Thyroid gland (tissue), 4 donors: ENCODE data around the gene HHAT. TPM values are rescaled to one million over a fixed set of nuclear protein-coding genes. Genes with fewer than 3 reads are reported as not detected.
"Not testable (repeated sequence)": the region's sequence is repeated elsewhere in the genome, so short reads cannot be mapped to it uniquely, and the experiment has no call there.

Experiments used
- DNase-seq, 2 donors: peaks; one replicate each; pipeline ENCODE4 v3.0.0-alpha.2; 2019
- H3K27ac ChIP-seq, 3 donors: fragments of 200-600 bp; sonication (generic); 1 replicate in 2 of 3; 2 replicates in 1 of 3; pipeline ENCODE4 v1.5.1; 2016 to 2019; ENCODE audit warnings: mild to moderate bottlenecking in 1 of 3, moderate library complexity in 1 of 3
- H3K27me3 ChIP-seq: fragments of 200-600 bp; sonication (generic); one replicate; pipeline ENCODE4 v1.5.1; 2019
- H3K36me3 ChIP-seq, 2 donors: fragments of 200-600 bp; sonication (generic); one replicate each; pipeline ENCODE4 v1.5.1; 2016 to 2019
- H3K4me1 ChIP-seq, 2 donors: fragments of 200-600 bp; sonication (generic); one replicate each; pipeline ENCODE4 v1.5.1; 2017 to 2019
- H3K4me3 ChIP-seq, 3 donors: fragments of 200-600 bp; sonication (generic); replicated peaks in 1 of 3; 1 replicate in 2 of 3; 2 replicates in 1 of 3; pipeline ENCODE4 v1.5.1; 2016; ENCODE audit warnings: mild to moderate bottlenecking in 1 of 3
- H3K9me3 ChIP-seq: fragments of 200-600 bp; sonication (generic); one replicate; pipeline ENCODE4 v1.5.1; 2017
- POLR2A ChIP-seq, 2 donors: fragments of 450-650 bp; IDR thresholded peaks; one replicate each; pipeline ENCODE4 v1.6.1; 2017; ENCODE audit warnings: antibody characterized with exemption in 2 of 2, mild to moderate bottlenecking in 2 of 2, moderate library complexity in 1 of 2
- WGBS, 2 donors: methylation state at CpG; one replicate each; pipeline ENCODE4 v1.1.5; 2017; 5-methylcytosine and 5-hydroxymethylcytosine counted together
- intact Hi-C: fragments of 100-400 bp; cut with DNase I; formaldehyde crosslinking; loops from one replicate; pipeline ENCODE4 v1.15.1; 2023
- total RNA-seq, 4 donors: library from RNA; depleted of rRNA; stranded (reverse); fragments of >200 nt; gene quantifications; one replicate each; pipeline ENCODE4 v1.2.3, GENCODE V29; 2016
- TF ChIP-seq, protein P1 (sequence below), 6 experiments: fragments of 200-600 bp in 3 of 6; fragments of 450-650 bp in 3 of 6; sonication (generic) in 3 of 6; IDR thresholded peaks; one replicate each; pipeline ENCODE4 v1.5.1; 2016 to 2019; ENCODE audit warnings: antibody characterized with exemption in 6 of 6, mild to moderate bottlenecking in 2 of 6, inconsistent platforms in 1 of 6, moderate library complexity in 1 of 6

The HHAT gene
- total RNA-seq, 4 donors from 2014 or later: 7.9 to 15.9 (median 10.5) TPM

DNA sequence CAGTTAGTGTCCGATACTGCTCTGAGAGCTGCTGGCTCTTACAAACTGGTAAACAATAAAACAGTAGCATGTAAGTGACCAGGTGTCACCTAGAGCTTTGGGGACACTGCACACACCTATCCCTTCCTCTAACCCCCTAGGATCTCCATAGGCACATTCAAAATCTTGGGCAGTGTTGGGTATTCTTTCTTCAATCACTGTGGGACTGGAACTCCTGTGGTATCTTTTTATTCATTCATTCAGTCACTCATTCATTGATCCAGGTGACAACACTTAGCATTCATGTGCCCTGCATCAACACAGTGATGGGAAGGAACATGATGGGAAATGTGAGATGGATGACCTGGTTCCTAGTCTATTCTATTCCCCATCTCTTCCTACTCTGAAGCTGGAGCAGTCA is 73.9 kb downstream of the HHAT start:
- DNase-seq: no peak
- 80 to 100% methylated on average over 1 of the region's 1 CpG for WGBS, 2 donors
- TF ChIP-seq POLR2A (IDR thresholded peaks at IDR 0.05): no peak
- TF ChIP-seq, protein P1, sequence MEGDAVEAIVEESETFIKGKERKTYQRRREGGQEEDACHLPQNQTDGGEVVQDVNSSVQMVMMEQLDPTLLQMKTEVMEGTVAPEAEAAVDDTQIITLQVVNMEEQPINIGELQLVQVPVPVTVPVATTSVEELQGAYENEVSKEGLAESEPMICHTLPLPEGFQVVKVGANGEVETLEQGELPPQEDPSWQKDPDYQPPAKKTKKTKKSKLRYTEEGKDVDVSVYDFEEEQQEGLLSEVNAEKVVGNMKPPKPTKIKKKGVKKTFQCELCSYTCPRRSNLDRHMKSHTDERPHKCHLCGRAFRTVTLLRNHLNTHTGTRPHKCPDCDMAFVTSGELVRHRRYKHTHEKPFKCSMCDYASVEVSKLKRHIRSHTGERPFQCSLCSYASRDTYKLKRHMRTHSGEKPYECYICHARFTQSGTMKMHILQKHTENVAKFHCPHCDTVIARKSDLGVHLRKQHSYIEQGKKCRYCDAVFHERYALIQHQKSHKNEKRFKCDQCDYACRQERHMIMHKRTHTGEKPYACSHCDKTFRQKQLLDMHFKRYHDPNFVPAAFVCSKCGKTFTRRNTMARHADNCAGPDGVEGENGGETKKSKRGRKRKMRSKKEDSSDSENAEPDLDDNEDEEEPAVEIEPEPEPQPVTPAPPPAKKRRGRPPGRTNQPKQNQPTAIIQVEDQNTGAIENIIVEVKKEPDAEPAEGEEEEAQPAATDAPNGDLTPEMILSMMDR (IDR thresholded peaks at IDR 0.05): no peak
- Histone ChIP-seq H3K9me3 (no peaks in the 10 kb centered on the region), H3K36me3 (no peaks in the 10 kb centered on the region), H3K27ac (no peak overlapping the region), H3K4me1 (no peaks in the 10 kb centered on the region), H3K27me3 (no peaks in the 10 kb centered on the region), H3K4me3 (no peak overlapping the region)
- intact Hi-C loops: loop anchor here (5.0 to 10.0 kb wide), 2 partner anchors 45 to 258 kb away; no protein-coding TSS in a partner anchor

DNA sequence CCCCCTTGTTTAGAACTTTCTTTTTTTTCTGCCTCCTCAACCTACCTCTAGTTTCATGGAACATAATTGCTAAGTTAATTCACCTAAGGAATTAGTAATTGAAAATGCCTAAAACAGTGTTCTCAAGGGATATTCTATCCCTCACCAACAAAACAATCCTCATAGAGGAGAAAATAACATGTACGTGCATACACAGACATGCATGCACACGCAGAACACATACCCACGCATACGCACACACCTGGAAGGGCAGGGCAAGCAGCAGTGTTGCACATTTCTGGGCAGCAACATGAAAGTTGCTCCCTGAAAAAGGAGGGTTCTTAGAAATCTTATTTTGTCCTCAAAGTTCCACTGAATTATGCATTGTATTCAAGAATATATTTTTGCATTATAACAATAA is 76.6 kb downstream of the HHAT start:
- no peaks in the 10 kb centered on the region for H3K9me3 ChIP-seq
- no peaks in the 10 kb centered on the region for H3K36me3 ChIP-seq
- no peak for DNase-seq
- TF ChIP-seq, protein P1 (IDR thresholded peaks at IDR 0.05): no peak
- TF ChIP-seq POLR2A (IDR thresholded peaks at IDR 0.05): no peak
- H3K27ac ChIP-seq: no peak overlapping the region
- no peak overlapping the region for H3K4me3 ChIP-seq
- no peaks in the 10 kb centered on the region for H3K27me3 ChIP-seq
- H3K4me1 ChIP-seq: no peaks in the 10 kb centered on the region
- WGBS, 2 donors: 99% methylated on average over 4 of the region's 4 CpGs
- intact Hi-C loops: loop anchor here (5.0 to 10.0 kb wide), 2 partner anchors 261 to 727 kb away; partner anchors contain the start of gene KCNH1

DNA sequence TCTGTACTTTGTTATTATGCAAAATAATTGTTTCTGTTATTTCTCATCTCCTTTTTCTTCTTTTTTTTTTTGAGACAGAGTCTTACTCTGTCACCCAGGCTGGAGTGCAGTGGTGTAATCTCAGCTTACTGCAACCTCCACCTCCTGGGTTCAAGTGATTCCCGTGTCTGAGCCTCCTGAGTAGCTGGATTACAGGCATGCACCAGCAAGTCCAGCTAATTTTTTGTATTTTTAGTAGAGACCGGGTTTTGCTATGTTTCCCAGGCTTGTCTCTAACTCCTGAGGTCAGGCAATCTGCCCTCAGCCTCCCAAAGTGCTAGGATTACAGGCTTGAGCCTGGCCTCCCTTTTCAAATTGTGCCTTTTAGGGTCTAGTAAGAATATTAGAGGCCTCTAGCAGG is 77.6 kb downstream of the HHAT start:
- not testable (repeated sequence) for H3K4me1 ChIP-seq, H3K36me3 ChIP-seq, H3K27ac ChIP-seq, H3K4me3 ChIP-seq, DNase-seq, H3K9me3 ChIP-seq, H3K27me3 ChIP-seq
- intact Hi-C loops: loop anchor here (5.0 to 10.0 kb wide), 2 partner anchors 262 to 726 kb away; partner anchors contain the start of gene KCNH1
- 65 to 78% methylated on average over 2 of the region's 2 CpGs for WGBS, 2 donors

DNA sequence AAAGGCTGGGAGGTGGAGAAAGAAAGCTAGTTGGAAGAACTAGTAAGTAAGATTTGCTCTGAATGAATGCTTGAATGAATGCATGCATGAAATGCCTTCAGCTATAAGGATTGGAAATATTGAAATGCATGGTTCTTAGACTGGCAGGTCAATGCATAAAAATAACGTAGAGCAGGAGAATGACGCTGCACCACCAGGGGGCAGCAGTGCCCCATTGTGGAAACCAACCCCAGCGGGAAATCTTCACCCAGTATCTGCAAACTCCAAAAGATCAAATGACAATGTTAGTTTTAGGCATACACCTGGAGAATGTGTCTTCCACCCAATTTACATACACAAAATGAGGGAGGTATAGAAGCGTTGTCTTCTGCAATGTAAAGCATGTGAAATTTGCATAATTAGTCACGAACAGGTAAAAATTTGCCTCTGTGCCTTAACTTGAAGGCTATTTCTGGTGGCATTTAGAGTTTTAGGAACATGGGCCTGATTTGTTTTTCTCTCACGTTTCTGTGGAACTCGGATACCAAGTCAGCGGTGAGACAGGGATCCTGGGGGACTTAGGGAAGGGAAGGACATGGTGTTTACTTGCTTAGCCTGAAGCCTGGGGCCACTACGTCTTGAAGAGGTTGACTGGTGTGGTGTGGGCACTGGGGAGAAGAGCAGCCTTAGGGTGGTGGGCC is 78.6 kb downstream of the HHAT start:
- Histone ChIP-seq H3K36me3 (no peaks in the 10 kb centered on the region), H3K4me1 (no peaks in the 10 kb centered on the region), H3K4me3 (no peak overlapping the region), H3K9me3 (no peaks in the 10 kb centered on the region), H3K27ac (no peak overlapping the region), H3K27me3 (no peaks in the 10 kb centered on the region)
- peak; percentile 67 to 69 for DNase-seq
- intact Hi-C loops: loop anchor here (5.0 to 10.0 kb wide), 2 partner anchors 263 to 725 kb away; partner anchors contain the start of gene KCNH1
- 21 to 23% methylated on average over 9 of the region's 9 CpGs for WGBS, 2 donors
- TF ChIP-seq POLR2A (IDR thresholded peaks at IDR 0.05): no peak
- TF ChIP-seq, protein P1 (IDR thresholded peaks at IDR 0.05): peak; percentile 78 to 96 (median 88)

DNA sequence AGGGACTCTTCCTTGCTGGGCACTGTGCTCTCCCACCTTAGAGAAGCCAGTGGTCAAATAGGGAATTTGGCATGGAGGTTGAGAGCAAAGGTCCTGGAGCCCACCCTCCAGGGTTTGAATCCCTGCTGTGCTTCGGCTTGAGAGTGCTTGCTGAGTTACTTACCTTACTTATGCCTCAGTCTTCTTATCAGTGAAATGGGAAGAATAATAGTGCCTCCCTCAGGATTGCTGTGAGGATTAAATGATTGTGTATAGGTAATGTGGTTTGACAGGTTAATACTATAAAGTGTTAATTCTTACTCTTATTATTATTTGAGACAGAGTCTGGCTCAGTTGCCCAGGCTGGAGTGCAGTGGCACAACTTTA is 79.2 kb downstream of the HHAT start:
- intact Hi-C loops: loop anchor here (5.0 to 10.0 kb wide), 2 partner anchors 263 to 724 kb away; partner anchors contain the start of gene KCNH1
- Histone ChIP-seq H3K27ac (no peak overlapping the region), H3K9me3 (no peaks in the 10 kb centered on the region), H3K4me1 (no peaks in the 10 kb centered on the region), H3K36me3 (no peaks in the 10 kb centered on the region), H3K4me3 (no peak overlapping the region), H3K27me3 (no peaks in the 10 kb centered on the region)
- DNase-seq: no peak
- no peak for TF ChIP-seq POLR2A (IDR thresholded peaks at IDR 0.05)
- TF ChIP-seq, protein P1 (IDR thresholded peaks at IDR 0.05): no peak
- WGBS, 2 donors: 100% methylated on average over 1 of the region's 1 CpG
